ENCODE measurements around the gene MYRIP. TPM values are rescaled to one million over a fixed set of nuclear protein-coding genes. Genes with fewer than 3 reads are reported as not detected.

MYRIP gene
- total RNA-seq, 1 experiment from 2014 or later, result 0.44 TPM

DNA sequence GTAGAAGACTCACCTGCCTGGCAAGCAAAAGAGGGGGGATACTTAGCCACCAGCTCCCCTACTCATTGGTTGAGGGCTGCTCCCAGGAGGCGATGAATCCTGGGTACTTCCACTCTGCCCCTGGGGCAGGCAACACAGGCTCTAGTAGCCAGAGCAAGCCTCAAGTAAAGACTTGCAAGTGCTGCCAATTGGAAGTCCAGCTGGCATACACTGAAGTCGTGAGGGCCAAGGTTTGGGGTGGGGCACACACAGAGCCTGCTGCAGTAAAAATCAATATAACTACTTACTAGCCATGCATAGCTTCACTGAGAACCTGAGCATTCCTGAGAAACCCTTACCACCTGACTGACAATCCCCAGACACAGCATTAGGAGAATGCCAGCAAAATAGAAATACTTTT is 377.1 kb downstream of the MYRIP start:
- RAD21 ChIA-PET (ENCODE audit: low non-redundant PET in 1 of 2, low total read pairs in 2 of 2, uncharacterized antibody in 2 of 2, unreplicated experiment in 2 of 2), result no interaction called here

More for the DNA sequence above, 377.1 kb downstream of the MYRIP start:
- intact Hi-C loops (cut with micrococcal nuclease), result no loop called here
- H3K4me1 ChIP-seq (ENCODE audit: control insufficient read depth in 1 of 2, insufficient read depth in 2 of 2, low read length in 2 of 2), result no peaks in the 10 kb centered on the region
- H3K79me2 ChIP-seq (ENCODE audit: insufficient read depth, low read length), result no peaks in the 10 kb centered on the region
- TF ChIP-seq SP1 (IDR thresholded peaks at IDR 0.05; ENCODE audit: low read depth), result no peak
- TF ChIP-seq, protein P1, sequence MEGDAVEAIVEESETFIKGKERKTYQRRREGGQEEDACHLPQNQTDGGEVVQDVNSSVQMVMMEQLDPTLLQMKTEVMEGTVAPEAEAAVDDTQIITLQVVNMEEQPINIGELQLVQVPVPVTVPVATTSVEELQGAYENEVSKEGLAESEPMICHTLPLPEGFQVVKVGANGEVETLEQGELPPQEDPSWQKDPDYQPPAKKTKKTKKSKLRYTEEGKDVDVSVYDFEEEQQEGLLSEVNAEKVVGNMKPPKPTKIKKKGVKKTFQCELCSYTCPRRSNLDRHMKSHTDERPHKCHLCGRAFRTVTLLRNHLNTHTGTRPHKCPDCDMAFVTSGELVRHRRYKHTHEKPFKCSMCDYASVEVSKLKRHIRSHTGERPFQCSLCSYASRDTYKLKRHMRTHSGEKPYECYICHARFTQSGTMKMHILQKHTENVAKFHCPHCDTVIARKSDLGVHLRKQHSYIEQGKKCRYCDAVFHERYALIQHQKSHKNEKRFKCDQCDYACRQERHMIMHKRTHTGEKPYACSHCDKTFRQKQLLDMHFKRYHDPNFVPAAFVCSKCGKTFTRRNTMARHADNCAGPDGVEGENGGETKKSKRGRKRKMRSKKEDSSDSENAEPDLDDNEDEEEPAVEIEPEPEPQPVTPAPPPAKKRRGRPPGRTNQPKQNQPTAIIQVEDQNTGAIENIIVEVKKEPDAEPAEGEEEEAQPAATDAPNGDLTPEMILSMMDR (IDR thresholded peaks at IDR 0.05 in 2 of 3, conservative IDR thresholded peaks at IDR 0.05 in 1 of 3; ENCODE audit: borderline replicate concordance in 1 of 3, insufficient read depth in 1 of 3, low read depth in 2 of 3, low read length in 2 of 3), result no peak
- TF ChIP-seq, protein P2, sequence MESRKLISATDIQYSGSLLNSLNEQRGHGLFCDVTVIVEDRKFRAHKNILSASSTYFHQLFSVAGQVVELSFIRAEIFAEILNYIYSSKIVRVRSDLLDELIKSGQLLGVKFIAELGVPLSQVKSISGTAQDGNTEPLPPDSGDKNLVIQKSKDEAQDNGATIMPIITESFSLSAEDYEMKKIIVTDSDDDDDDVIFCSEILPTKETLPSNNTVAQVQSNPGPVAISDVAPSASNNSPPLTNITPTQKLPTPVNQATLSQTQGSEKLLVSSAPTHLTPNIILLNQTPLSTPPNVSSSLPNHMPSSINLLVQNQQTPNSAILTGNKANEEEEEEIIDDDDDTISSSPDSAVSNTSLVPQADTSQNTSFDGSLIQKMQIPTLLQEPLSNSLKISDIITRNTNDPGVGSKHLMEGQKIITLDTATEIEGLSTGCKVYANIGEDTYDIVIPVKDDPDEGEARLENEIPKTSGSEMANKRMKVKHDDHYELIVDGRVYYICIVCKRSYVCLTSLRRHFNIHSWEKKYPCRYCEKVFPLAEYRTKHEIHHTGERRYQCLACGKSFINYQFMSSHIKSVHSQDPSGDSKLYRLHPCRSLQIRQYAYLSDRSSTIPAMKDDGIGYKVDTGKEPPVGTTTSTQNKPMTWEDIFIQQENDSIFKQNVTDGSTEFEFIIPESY (IDR thresholded peaks at IDR 0.05; ENCODE audit: extremely low read depth, insufficient replicate concordance, low read length), result no peak
- no peak for TF ChIP-seq SRF (IDR thresholded peaks at IDR 0.05; ENCODE audit: low read depth)
- no peak for TF ChIP-seq TCF7L2 (IDR thresholded peaks at IDR 0.05; ENCODE audit: borderline replicate concordance, extremely low read depth, insufficient read depth, insufficient read length)
- no peak for TF ChIP-seq ELF1 (IDR thresholded peaks at IDR 0.05; ENCODE audit: borderline replicate concordance, low read depth)
- no peak for TF ChIP-seq CEBPB (IDR thresholded peaks at IDR 0.05; ENCODE audit: low read depth)
- TF ChIP-seq SIN3A (IDR thresholded peaks at IDR 0.05; ENCODE audit: low read depth), result no peak
- no peak for TF ChIP-seq EZH2phosphoT487 (IDR thresholded peaks at IDR 0.05; ENCODE audit: borderline replicate concordance)
- TF ChIP-seq EGR1 (IDR thresholded peaks at IDR 0.05; ENCODE audit: low read depth), result no peak
- no peak for TF ChIP-seq ZNF274 (IDR thresholded peaks at IDR 0.05; ENCODE audit: low read depth, low read length)
- TF ChIP-seq ZFX (IDR thresholded peaks at IDR 0.05), result no peak
- TF ChIP-seq YY1 (IDR thresholded peaks at IDR 0.05; ENCODE audit: extremely low read depth, insufficient replicate concordance, low read depth, low read length), result no peak
- no peak for TF ChIP-seq POLR2AphosphoS5 (IDR thresholded peaks at IDR 0.05; ENCODE audit: low read depth, low read length)
- no peaks in the 10 kb centered on the region for H3K9me2 ChIP-seq (ENCODE audit: insufficient read depth)
- no peak overlapping the region for H3K9ac ChIP-seq (ENCODE audit: low read length)
- BruUV-seq (replicated peaks), result no TSS peak
- no peak for ATAC-seq
- POLR2A ChIA-PET, result no interaction called here
- H3K9me3 ChIP-seq (ENCODE audit: control insufficient read depth in 1 of 2, insufficient read depth in 1 of 2, low read depth in 1 of 2, low read length in 2 of 2), result no peaks in the 10 kb centered on the region
- no peak for DNase-seq (ENCODE audit: low read depth, low spot score)
- no peaks in the 10 kb centered on the region for H4K20me1 ChIP-seq (ENCODE audit: insufficient read depth)
- H2AFZ ChIP-seq (ENCODE audit: low read depth, low read length, poor library complexity, severe bottlenecking), result no peak overlapping the region
- H3K27ac ChIP-seq (ENCODE audit: low read depth, low read length), result no peak overlapping the region
- H3K27me3 ChIP-seq (ENCODE audit: insufficient read depth, low read length), result no peaks in the 10 kb centered on the region; the same call in 1 of the 2 replicates
- no peak overlapping the region for H3K4me2 ChIP-seq (ENCODE audit: low read length)
- no peaks in the 10 kb centered on the region for H3K36me3 ChIP-seq (ENCODE audit: control insufficient read depth in 1 of 2, insufficient read depth in 2 of 2, low read length in 2 of 2)
- no peak overlapping the region for H3K4me3 ChIP-seq (replicated peaks in 1 of 2; ENCODE audit: low read depth in 1 of 2, low read length in 2 of 2)
- CTCF ChIA-PET, result no interaction called here

Measured in HCT116 (cell line).